Measurements from ENCODE around the gene HEG1.
"Not testable (repeated sequence)": the region's sequence is repeated elsewhere in the genome, so short reads cannot be mapped to it uniquely, and the experiment has no call there.

HEG1 gene

DNA sequence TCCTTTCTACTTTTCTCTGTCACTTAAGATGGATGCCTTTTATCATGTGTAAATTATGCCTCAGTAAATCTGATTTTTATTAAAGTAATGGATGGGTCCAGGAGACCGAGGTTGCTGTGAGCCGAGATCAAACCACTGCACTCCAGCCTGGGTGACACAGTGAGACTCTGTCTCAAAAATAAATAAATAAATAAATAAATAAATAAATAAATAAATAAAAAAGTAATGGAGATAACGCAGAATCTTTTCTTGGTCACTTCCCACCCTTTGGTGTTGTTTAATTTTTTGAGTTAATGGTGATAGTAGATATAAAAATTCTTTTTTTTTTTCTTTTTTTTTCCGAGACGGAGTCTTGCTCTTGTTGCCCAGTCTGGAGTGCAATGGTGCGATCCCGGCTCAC is 77.2 kb downstream of the HEG1 start:
- DNase-seq = no peak

DNA sequence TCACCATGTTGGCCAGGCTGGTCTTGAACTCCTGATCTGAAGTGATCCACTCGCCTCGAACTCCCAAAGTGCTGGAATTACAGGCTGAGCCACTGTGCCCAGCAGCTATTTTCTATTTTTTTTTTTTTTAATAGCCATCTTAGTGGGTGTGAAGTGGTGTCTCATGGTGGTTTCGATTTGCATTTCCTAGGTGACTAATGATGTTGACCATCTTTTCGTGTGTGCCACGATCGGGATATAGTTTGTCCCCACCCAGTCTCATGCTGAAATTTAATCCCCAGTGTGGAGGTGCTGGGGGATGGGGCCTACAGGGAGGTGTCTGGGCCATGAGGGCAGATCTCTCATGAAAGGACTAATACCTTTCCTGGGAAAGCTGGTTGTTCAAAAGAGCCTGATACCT is 79.4 kb downstream of the HEG1 start:
- DNase-seq = peak; percentile 72

GRCh38 chr3:124974691-124975090 is 81.1 kb downstream of the HEG1 start:
- DNase-seq = no peak

GRCh38 chr3:124973290-124973689 is 82.5 kb downstream of the HEG1 start:
- DNase-seq = no peak

GRCh38 chr3:124972457-124972856 is 83.3 kb downstream of the HEG1 start:
- DNase-seq = peak; percentile 83

DNA sequence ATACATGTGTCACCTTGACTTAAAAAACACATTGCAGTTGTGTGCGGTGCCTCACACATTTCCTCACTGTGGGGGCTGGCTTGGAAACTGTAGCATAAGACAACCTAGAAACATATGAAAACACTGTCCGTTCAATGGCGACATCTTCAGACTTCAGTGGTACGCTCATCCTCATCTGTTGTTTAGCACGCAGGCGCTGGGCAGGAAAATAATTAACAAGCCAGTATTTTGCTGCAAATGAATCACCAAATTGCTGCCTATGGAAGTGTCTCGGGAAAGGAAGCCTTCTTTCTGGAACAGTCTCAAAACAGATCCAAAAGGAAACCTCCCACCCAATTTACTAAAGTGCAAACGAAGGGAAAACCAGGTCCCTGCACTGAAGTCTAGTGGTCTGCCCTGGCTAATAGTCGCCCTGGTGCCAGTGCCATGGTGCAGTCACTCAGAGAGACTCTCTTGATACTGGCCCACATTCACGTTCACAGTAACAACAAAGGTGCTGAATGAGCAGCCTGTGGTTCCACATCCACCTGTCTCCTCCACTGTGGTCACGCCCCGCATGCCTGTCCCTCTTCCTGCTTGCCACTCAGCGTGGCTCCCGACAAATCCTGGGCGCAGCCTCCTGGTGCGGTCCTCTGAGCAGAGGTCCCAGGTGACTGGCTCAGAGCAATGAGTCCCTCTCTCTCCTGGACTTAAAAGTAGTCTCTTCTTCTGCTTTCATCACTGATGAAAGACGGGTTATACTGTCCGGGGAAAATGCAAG is 85.7 kb downstream of the HEG1 start:
- DNase-seq = no peak

- no peak for DNase-seq
Observed at GRCh38 chr3:124969190-124969589, 86.6 kb downstream of the HEG1 start.

- no peak for DNase-seq
Observed at GRCh38 chr3:124967964-124968363, 87.8 kb downstream of the HEG1 start.

DNA sequence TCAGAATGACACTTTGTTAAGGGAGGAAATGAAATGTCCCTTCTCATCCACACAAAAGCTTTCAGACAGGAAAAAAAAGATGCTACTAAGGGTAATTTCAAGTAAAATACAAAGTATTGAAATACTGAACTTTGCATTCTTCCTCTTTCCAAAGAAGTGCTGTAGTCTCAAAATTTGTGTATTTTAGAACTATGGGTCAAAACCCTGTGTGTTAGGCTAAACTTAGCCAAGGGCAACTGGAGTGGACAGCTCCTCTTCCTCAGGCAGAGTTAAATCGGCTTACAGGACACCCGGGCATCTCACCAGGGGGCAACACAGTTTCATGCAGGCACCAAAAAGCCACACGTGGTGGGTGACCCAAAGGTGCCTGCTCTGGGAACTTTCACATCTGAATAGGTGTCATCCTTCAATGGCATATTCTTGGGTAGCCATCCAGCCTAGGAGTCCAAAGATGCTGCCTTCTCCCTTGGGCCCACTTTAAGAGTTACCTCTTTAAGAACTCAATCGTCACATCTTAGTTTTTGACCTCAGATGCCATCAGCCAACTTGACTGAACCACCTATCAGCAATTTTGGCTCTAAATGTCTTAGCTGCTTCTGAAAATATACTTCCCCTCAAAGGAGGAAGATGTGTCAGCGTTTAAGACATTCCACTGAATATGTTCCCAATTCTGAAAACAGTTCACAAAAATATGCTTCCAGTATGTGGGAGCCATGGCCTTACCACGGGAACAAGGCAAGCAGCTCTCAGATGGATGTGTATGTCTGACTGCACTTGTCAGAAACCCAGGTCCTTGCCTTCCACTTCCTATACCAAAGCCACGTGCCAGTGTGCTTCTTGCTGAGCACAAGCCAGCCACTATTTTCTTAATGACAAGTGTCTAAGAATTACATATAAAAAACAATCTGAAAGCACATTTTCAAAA is 89.0 kb downstream of the HEG1 start:
- DNase-seq = no peak

DNA sequence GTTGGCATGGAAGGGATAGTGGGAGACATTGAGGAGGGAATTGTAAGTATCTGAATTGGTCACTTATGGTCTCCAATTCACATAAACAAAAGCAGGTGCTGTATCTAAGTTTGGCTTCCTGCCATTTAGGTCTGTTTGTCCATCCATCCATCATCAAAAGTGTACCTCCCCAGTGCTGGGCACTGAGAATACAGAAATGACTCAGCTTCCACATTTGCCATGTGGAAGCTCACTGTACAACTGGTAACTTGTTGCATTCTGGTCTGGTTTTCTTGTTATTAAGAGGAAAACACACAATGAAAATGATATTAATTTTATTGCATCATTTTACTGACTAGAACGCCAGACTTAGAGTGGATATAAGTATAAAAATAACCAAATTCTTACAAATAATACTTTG is 90.4 kb downstream of the HEG1 start:
- peak; percentile 84 for DNase-seq

- peak; percentile 72 for DNase-seq
Observed at GRCh38 chr3:124964387-124964786, 91.4 kb downstream of the HEG1 start.

- no peak for DNase-seq
Observed at GRCh38 chr3:124963755-124964154, 92.0 kb downstream of the HEG1 start.

- DNase-seq = peak; percentile 16
Observed at GRCh38 chr3:124962403-124962940, 93.3 kb downstream of the HEG1 start.

DNA sequence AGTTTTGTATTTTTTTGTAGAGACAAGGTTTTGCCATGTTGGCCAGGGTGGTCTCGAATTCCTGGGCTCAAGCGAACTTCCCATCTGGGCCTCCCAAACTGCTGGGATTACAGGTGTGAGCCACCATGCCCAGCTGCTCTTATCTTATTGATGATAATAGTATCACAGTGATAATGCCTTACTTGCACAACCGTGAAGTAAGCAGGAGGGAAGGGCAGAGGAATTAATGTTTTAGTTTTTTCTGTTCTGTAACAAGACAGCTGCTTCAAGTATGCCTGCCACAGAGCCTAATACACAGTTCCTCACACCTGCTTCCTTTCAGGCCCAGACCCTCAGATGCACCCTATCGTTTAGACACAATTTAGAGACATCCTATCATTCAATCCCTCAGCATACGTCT is 95.1 kb downstream of the HEG1 start:
- no peak for DNase-seq

- no peak for DNase-seq
Observed at GRCh38 chr3:124960105-124960504, 95.7 kb downstream of the HEG1 start.

- DNase-seq = not testable (repeated sequence)
Observed at GRCh38 chr3:124957951-124958350, 97.8 kb downstream of the HEG1 start.

- peak; percentile 64 for DNase-seq
Observed at GRCh38 chr3:124952282-124952855, 103.4 kb downstream of the HEG1 start.

- peak; percentile 94 for DNase-seq
Observed at GRCh38 chr3:124951511-124952281, 104.1 kb downstream of the HEG1 start.

GRCh38 chr3:124950026-124950425 is 105.8 kb downstream of the HEG1 start:
- no peak for DNase-seq

DNA sequence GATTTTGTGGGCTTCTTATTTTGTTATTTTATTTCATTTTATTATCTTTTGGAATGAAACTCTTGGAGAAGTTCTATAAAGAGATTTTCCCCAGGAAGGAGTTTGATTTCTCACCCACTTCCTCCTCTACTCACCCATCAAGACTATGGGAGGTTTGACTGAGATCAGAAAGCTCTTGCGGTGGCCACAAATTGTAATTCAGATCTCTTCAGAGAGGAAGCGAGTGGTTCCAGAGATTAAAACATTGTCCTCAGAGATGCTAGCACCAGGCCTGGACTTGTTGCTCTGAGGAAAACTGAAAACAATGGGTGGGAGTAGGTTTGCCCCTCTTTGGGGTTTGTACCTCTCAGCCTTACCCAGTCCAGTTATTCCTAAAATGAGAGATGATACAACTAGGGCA is 113.2 kb downstream of the HEG1 start:
- no peak for DNase-seq

GRCh38 chr3:124941771-124942170 is 114.0 kb downstream of the HEG1 start:
- DNase-seq = no peak

DNA sequence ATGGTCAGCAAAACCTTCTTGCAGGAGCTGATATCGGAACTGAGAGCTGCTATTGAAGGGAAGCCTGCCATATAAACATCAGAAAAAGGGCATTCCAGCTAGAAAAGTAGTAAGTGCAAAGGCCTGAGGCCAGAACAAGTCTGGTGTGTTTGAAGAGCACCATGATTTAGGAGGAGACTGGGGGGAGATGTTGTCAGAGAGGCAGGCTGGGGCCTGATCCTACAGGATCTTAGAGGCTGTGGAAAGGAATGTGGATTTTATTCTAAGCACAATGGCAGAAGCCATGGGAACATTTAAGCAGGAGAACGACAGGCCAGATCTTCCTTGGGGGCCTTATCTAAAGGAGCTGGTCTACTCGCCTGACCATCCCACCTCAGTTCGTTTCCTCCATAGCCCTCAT is 116.1 kb downstream of the HEG1 start:
- DNase-seq = no peak

DNA sequence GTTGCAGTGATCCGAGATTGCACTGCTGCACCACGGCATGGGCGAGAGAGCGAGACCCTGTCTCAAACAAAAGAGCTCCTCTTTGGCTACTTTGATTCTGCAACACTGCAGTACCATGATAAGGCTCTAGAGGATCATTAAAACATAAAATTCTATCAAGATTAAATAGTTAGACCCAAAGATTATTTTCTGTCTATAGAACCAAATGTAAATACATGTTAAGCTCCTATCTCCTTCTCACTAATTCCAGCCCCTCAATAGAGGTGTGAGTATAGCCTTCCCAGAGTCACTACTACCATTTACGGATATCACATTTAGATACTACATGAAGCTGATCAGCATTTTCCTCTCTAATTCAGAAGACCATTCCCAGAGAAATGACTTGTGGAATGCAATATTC is 116.9 kb downstream of the HEG1 start:
- no peak for DNase-seq
